Hematopoietic multipotent progenitor cell treated with erythropoietin and hydrocortisone succinate and interleukin-3 and kit ligand, for 8 days (in vitro differentiated cells): ENCODE results near the gene TESMIN.

Source experiments
- DNase-seq: peaks from one replicate; pipeline ENCODE4 v3.0.0-alpha.2; 2015

TESMIN gene

GRCh38 chr11:68704887-68705286 is 46.4 kb downstream of the TESMIN start:
- no peak for DNase-seq

DNA sequence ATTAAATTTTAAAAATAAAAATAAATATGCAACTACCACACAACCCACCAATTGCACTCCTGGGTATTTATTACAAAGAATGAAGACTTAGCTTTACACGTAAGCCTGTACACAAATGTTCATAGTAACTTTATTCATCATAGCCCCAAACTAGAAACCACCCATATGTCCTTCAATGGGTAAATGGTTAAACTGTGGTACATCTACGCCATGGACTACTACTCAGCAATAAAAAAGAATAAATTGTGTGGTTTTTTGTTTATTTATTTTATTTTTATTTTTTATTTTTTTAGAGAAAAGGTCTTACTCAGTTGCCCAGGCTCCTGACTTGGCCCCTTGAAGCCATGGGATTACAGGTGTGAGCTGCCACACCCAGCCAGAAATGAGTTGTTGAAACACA is 52.3 kb downstream of the TESMIN start:
- DNase-seq, result no peak

DNA sequence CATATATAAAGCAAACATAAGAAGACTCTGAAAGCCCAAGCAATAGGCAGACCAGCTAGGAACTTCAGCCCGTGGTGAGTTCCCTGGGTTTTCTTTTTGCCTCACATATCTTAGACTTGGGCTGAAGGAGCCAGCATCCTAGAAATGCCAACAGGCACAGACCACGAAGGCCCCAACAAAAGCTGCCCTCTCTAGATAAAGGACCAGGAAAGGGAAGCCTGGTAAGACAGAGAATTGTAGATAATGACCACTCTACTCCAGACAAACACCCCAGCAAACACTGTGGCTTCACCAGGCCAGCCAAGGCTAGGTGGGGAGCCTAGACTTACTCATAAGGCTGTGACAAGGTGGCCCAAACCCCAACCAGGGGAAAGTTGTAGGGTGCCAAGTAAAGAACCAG is 55.8 kb downstream of the TESMIN start:
- peak; percentile 89 for DNase-seq

- no peak for DNase-seq
Measured at GRCh38 chr11:68694431-68695297, 56.7 kb downstream of the TESMIN start.

- no peak for DNase-seq
Measured at GRCh38 chr11:68693484-68693882, 57.8 kb downstream of the TESMIN start.

DNA sequence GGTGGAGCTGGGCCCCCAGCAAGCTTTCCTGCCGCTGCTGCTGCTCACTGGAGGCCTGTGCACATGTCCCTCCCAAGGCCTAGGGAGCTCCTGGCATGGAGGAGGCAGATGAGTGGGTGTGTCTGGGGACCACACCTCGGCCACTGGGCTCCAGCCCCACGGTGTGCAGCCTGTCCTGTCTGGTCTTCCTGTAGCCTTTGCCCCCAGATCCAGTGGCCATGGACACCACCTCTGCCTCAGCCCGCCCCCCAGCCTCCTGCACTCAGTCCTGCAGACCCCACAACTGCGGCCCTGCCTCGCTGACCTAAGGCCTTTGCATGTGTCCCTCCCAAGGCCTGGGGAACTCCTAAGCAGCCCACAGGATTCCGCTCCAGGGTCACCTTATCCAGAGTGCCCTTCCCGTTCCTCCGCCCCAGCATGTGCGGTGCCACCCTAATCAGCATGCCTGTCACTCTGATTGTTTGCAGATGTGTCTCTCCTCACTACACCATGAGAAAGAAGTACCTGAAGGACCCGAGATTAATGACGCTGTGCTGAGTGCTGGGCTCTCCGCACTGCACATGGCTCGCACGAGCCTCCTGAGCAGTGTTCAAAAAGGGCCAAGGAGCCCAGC is 58.3 kb downstream of the TESMIN start:
- DNase-seq, result no peak

GRCh38 chr11:68692115-68692514 is 59.2 kb downstream of the TESMIN start:
- no peak for DNase-seq

- DNase-seq, result no peak
Measured at GRCh38 chr11:68691402-68691784, 59.9 kb downstream of the TESMIN start.

DNA sequence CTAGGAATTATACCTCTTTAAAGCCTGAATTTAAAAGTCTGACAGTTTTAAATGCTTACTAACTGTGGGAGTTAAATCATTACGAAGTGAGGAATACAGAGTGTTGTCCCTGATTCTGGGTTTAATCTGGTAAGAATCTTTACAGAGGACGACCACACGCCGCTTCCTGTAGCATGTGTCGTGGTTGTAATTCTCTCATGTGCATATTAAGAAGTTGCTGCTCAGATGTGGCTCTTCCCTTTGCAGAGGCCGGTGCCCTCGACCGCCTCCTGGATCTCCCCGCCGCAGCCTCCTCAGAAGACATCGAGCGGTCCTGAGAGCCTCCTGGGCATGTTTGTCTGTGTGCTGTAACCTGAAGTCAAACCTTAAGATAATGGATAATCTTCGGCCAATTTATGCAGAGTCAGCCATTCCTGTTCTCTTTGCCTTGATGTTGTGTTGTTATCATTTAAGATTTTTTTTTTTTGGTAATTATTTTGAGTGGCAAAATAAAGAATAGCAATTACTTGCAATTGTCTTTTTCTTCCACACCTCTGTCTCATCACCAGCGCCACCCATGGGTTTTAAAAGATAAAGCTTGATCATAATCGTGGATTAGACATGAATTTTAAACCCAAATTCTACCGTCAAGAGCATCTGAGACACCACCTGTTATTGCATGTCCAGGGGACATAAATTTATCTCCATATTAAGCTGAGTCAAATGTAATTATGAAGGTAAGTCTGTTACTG is 60.5 kb downstream of the TESMIN start:
- no peak for DNase-seq

DNA sequence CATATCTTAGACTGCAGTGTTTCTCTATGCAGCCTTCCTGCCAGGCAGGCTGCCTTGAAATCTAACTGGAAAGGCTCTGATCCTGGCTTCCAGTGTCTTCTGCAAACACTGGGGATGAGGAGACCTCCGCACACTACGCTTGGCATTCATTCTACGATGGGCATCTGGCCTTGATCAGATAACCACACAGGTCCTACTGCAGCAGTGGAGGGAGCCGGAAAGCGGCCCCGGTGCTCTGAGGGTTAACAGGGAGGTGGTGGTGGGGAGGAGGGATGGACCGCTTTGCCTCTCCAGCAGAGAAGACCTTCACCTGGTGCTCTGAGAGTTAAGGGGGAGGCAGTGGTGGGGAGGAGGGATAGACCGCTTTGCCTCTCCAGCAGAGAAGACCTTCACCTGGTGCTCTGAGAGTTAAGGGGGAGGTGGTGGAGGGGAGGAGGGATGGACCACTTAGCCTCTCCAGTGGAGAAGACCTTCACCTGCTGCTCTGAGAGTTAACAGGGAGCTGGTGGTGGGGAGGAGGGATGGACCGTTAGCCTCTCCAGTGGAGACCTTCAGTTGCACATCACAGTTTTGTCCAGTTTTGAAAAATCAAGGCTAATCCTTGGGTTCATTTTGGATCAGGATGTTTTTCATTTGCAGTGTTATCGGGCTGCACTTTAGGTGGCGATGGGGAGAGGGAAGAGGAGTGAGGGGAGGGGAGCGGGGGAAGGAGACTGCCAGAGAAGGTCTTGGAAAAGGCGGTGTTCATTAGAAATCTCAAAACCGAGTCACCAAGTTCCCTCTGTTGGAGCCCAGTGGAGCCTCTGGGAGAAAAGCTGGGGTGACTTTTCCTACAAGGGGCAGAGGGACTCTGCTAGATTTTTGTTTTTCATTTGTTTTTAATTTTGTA is 61.3 kb downstream of the TESMIN start:
- DNase-seq, result no peak

- DNase-seq, result no peak
Measured at GRCh38 chr11:68688881-68689280, 62.4 kb downstream of the TESMIN start.

DNA sequence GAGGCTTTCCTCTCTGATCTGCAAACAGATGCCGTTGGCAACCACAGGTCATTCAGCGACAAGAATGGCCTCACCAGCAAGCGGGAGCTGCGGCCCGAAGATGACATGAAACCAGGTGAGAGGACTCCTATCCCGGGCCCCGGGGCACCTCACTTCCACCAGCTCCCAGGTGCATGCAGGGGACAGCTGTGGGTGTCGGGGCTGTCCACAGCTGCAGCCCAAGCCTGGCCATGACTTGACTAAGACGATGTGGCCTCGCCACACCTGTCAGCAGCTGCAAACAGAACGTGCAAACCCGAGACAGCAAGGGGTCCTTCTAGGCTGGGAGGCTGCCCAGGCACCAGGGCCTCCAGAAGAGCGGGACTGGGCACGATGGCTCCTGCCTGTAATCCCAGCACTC is 63.3 kb downstream of the TESMIN start:
- DNase-seq, result no peak

- no peak for DNase-seq
Measured at GRCh38 chr11:68687311-68687710, 64.0 kb downstream of the TESMIN start.

DNA sequence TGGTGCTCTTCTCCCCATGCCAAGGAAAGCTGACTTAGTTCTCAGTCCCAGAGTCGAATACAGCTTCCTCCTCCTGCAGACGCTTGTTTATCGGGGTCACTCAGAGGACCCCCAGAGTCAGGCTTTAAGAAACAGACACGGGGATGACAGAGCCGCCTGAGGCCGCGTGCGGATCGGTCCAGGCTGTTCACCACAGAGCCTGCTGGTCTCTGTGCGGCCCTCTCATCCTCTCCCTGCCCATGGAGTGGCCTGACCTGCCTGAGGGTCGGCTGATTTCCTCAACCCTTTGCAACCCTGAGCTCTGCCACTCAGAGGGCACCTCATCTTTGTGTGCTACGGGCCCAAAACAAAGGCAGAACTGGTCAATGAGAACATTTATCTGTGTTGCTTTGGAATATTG is 64.8 kb downstream of the TESMIN start:
- DNase-seq, result no peak

GRCh38 chr11:68685656-68686380 is 65.5 kb downstream of the TESMIN start:
- DNase-seq, result no peak

GRCh38 chr11:68684385-68685356 is 66.6 kb downstream of the TESMIN start, which contains the start of gene GAL:
TSS of gene GAL (plus strand) at chr11:68684544. CDS start at chr11:68684924, 380 bp downstream.
- DNase-seq, result peak; percentile 41

DNA sequence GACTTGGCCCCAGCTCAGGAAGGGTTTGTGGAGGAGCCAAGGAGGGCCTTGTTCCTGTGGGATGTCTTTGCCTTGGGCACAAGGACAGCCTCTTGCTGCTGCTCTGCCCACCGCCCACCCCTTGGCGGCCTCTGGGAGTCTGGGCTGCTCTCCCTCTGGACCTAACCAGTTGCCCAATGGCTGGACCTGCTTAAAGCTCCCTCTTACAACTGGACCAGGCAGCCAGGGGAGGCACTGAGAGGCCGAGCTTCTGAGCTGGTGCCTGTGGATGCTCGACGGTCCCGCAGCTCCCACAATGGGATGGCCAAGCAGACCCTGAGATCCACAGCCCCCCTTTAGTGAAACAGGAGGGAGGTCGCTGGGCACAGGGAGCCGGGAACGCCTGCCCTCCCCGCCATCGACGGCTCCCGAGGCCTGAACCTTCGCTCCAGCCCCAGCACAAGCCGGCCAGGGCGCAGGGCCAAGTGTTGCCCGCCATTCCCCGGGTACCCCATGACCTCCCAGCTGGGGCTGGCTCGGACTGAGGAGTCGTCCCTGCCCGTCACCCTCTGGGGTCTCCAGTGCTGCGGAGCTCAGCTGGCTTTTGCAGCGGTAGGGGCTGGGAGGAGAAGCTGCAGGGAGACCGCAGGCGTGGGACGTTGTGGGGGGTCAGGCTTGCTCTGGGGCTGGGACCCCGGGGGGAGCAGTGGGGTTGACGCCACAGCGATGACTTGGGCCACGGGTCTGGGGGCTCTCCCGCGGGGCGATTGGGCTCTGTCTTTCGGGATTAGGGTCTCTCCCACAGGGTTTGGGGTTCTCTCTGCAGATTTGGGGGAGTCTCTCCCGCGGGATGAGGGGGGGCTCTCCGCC is 67.6 kb downstream of the TESMIN start:
- DNase-seq, result no peak

- no peak for DNase-seq
Measured at GRCh38 chr11:68683121-68683520, 68.2 kb downstream of the TESMIN start.

- DNase-seq, result no peak
Measured at GRCh38 chr11:68682531-68682961, 68.8 kb downstream of the TESMIN start.
